MCF 10A (cell line): ENCODE measurements around the gene DIAPH3. TPM values are rescaled to one million over a fixed set of nuclear protein-coding genes. Genes with fewer than 3 reads are reported as not detected.

Experiments
- BruUV-seq: library from RNA; stranded (reverse); fragments of 400-500 nt; replicated peaks from 2 replicates; lab custom pipeline; 2021; lab: Mats Ljungman, UMichigan
- CTCF ChIA-PET: fragments of 300-600 bp; sonication (Branson Sonifier 250); formaldehyde crosslinking; extraction: SDS; loops from one replicate; lab custom pipeline; 2021; ENCODE audit warnings: antibody characterized with exemption, inconsistent platforms; lab: Yijun Ruan, JAX
- POLR2A ChIA-PET: fragments of 300-600, 350-650 bp; sonication (Branson Sonifier 250); formaldehyde crosslinking; extraction: SDS; loops from one replicate; lab custom pipeline; 2020; ENCODE audit warnings: antibody characterized with exemption, inconsistent platforms; lab: Yijun Ruan, JAX
- DNase-seq: peaks from one replicate; pipeline ENCODE4 v3.0.0-alpha.2; 2018; ENCODE audit not compliant: unreplicated experiment
- H3K27ac Mint-ChIP-seq: one replicate; pipeline ENCODE4 v1.8.0; 2022; ENCODE audit warnings: mild to moderate bottlenecking, low read depth, mixed read lengths; ENCODE audit not compliant: unreplicated experiment
- H3K27me3 Mint-ChIP-seq: one replicate; pipeline ENCODE4 v1.8.0; 2022; ENCODE audit warnings: mixed read lengths; ENCODE audit not compliant: insufficient read depth, unreplicated experiment
- H3K36me3 Mint-ChIP-seq: one replicate; pipeline ENCODE4 v1.8.0; 2022; ENCODE audit warnings: mild to moderate bottlenecking, moderate library complexity, mixed read lengths; ENCODE audit not compliant: insufficient read depth, unreplicated experiment
- H3K4me1 Mint-ChIP-seq: one replicate; pipeline ENCODE4 v1.8.0; 2022; ENCODE audit warnings: mixed read lengths; ENCODE audit not compliant: insufficient read depth, unreplicated experiment
- H3K4me3 Mint-ChIP-seq: one replicate; pipeline ENCODE4 v1.8.0; 2022; ENCODE audit warnings: mild to moderate bottlenecking, moderate library complexity, mixed read lengths; ENCODE audit not compliant: unreplicated experiment
- H3K9me3 Mint-ChIP-seq: one replicate; pipeline ENCODE4 v1.8.0; 2022; ENCODE audit warnings: mixed read lengths; ENCODE audit not compliant: unreplicated experiment
- intact Hi-C: fragments of 100-400 bp; cut with micrococcal nuclease; formaldehyde crosslinking; loops from 2 replicates; pipeline ENCODE4 v1.14.1; 2022
- total RNA-seq: library from RNA; stranded (reverse); gene quantifications from 2 replicates; pipeline ENCODE4 v1.2.3, GENCODE V29; 2022
- TF ChIP-seq, protein P1 (sequence below): fragments of 200-600 bp; IDR thresholded peaks from one replicate; pipeline ENCODE4 v1.8.0; 2022; ENCODE audit warnings: antibody characterized with exemption, mild to moderate bottlenecking; ENCODE audit not compliant: unreplicated experiment

DIAPH3 gene
- total RNA-seq, 1 experiment from 2014 or later, result 34.7 TPM

DNA sequence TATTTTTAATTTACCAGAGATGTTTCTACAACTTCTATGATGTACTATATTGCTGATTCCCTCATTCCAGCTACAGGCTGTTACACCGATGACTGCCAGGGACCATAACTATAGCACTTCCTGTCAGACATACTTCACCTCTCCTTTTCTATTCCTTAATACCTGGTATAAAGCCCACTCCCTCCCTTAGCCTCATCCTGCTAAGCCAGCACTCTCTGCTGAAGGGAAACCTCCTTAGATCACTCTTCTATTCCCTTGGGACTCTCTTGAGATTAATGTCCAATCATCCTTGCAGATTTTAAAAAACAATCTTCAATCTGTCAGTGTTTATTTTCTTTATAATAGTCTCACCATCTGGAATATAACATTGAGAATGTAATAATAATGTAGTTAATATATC lies 127.9 kb downstream of the DIAPH3 start:
- intact Hi-C loops, result no loop called here
- TF ChIP-seq, protein P1, sequence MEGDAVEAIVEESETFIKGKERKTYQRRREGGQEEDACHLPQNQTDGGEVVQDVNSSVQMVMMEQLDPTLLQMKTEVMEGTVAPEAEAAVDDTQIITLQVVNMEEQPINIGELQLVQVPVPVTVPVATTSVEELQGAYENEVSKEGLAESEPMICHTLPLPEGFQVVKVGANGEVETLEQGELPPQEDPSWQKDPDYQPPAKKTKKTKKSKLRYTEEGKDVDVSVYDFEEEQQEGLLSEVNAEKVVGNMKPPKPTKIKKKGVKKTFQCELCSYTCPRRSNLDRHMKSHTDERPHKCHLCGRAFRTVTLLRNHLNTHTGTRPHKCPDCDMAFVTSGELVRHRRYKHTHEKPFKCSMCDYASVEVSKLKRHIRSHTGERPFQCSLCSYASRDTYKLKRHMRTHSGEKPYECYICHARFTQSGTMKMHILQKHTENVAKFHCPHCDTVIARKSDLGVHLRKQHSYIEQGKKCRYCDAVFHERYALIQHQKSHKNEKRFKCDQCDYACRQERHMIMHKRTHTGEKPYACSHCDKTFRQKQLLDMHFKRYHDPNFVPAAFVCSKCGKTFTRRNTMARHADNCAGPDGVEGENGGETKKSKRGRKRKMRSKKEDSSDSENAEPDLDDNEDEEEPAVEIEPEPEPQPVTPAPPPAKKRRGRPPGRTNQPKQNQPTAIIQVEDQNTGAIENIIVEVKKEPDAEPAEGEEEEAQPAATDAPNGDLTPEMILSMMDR, result no peak
- Mint-ChIP-seq H3K4me3 (no peak overlapping the region), H3K4me1 (peaks cover 6% of the 10 kb centered on the region), H3K27me3 (no peaks in the 10 kb centered on the region), H3K36me3 (peaks cover 8% of the 10 kb centered on the region), H3K27ac (no peak overlapping the region), H3K9me3 (no peaks in the 10 kb centered on the region)
- CTCF ChIA-PET, result no interaction called here
- POLR2A ChIA-PET, result no interaction called here
- BruUV-seq, result no TSS peak
- DNase-seq, result no peak

DNA sequence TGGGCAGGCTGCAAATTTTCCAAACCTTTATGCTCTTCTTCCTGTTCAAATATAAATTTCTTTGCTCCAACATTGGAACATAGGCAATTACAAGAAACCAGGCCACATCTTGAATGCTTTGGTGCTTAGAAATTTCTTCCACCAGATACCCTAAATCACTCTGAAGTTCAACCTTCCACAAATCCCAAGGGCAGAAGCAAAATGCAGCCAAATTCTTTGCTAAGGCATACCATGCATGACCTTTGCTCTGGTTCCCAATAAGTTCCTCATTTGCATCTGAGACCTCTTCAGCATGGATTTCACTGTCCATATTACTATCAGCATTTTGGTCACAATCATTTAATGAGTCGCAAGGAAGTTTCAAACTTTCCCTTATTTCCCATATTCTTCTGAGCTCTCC lies 130.9 kb downstream of the DIAPH3 start:
- Mint-ChIP-seq H3K27me3 (no peaks in the 10 kb centered on the region), H3K36me3 (peaks cover 8% of the 10 kb centered on the region), H3K9me3 (no peaks in the 10 kb centered on the region), H3K27ac (no peak overlapping the region), H3K4me1 (peaks cover 13% of the 10 kb centered on the region), H3K4me3 (no peak overlapping the region)
- ChIA-PET POLR2A (no interaction called here), CTCF (interaction anchor here (0.6 kb wide), 2 partner anchors 19 to 63 kb away, joined by 3 read pairs; no protein-coding TSS in a partner anchor)
- intact Hi-C loops, result no loop called here
- no peak for DNase-seq
- TF ChIP-seq, protein P1, result no peak
- no TSS peak for BruUV-seq

DNA sequence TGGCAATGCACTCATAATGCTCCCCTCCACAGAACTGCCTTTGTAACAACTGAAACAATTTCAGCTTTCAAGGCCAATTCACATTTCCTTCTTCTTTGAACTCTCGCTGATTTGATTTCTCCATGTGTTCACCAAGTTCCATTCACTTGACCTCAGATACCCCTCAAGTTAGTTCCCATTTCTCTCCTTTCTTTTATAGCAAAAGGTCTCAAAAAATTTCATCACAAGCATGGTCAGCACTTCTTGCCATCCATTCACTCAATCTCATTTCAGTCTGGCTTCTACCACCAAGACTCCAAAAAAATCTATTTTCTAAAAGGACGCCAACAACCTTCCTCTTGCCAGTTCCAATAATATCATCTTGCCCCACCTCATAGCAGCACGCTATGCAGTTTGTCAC lies 135.7 kb downstream of the DIAPH3 start:
- H3K36me3 Mint-ChIP-seq, result peaks cover 7% of the 10 kb centered on the region
- peak overlapping the region; percentile 13 for H3K27ac Mint-ChIP-seq
- H3K4me1 Mint-ChIP-seq, result peaks cover 9% of the 10 kb centered on the region
- CTCF ChIA-PET, result no interaction called here
- H3K4me3 Mint-ChIP-seq, result no peak overlapping the region
- DNase-seq, result no peak
- peaks cover 4% of the 10 kb centered on the region for H3K9me3 Mint-ChIP-seq
- no peaks in the 10 kb centered on the region for H3K27me3 Mint-ChIP-seq
- no TSS peak for BruUV-seq
- intact Hi-C loops, result no loop called here
- POLR2A ChIA-PET, result no interaction called here
- TF ChIP-seq, protein P1, result no peak

DNA sequence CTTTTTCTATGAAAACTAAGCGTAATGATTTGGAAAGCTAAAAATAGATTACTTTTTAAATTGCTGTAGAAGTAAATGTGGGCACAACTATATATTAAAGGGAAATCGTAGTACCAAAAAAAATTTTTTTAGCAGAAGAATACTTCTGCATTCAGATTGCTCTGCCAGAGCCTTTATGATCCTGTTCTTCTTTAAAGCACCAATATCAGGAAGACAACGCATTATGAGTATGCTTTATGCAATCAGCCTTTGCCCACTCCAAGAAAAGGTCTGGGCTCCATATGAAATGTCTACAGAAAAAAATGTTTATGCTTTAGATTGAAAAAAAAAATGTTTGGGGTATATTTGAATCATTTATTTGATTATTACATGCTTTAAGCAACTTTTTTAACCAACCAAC lies 137.4 kb downstream of the DIAPH3 start:
- TF ChIP-seq, protein P1, result no peak
- H3K4me3 Mint-ChIP-seq, result no peak overlapping the region
- no peak overlapping the region for H3K27ac Mint-ChIP-seq
- BruUV-seq, result no TSS peak
- peaks cover 9% of the 10 kb centered on the region for H3K4me1 Mint-ChIP-seq
- DNase-seq, result no peak
- ChIA-PET CTCF (interaction anchor here (0.7 to 1.0 kb wide), 3 partner anchors 28 to 382 kb away, joined by 3 read pairs; no protein-coding TSS in a partner anchor), POLR2A (no interaction called here)
- peaks cover 4% of the 10 kb centered on the region for H3K9me3 Mint-ChIP-seq
- no peaks in the 10 kb centered on the region for H3K27me3 Mint-ChIP-seq
- intact Hi-C loops, result no loop called here
- H3K36me3 Mint-ChIP-seq, result peaks cover 7% of the 10 kb centered on the region
